Activated CD8-positive, alpha-beta memory T cell treated with anti-CD3 and anti-CD28 coated beads, Interleukin-2, amount 50 U/mL, for 1 hour (primary cell): ENCODE measurements around the gene TREX2.
"Not testable (repeated sequence)": the region's sequence is repeated elsewhere in the genome, so short reads cannot be mapped to it uniquely, and the experiment has no call there.

ENCODE experiments used
- DNase-seq: peaks from one replicate; pipeline ENCODE4 v3.0.0-alpha.2; 2020; ENCODE audit errors: extremely low read depth

TREX2 gene

GRCh38 chrX:153408871-153409351 is 36.9 kb downstream of the TREX2 start:
- no peak for DNase-seq

GRCh38 chrX:153408221-153408721 is 37.6 kb downstream of the TREX2 start:
- DNase-seq, result no peak

GRCh38 chrX:153407736-153408135 is 38.1 kb downstream of the TREX2 start:
- no peak for DNase-seq

GRCh38 chrX:153406903-153407302 is 39.0 kb downstream of the TREX2 start:
- no peak for DNase-seq

- no peak for DNase-seq
Measured at GRCh38 chrX:153406011-153406410, 39.8 kb downstream of the TREX2 start.

- no peak for DNase-seq
Measured at GRCh38 chrX:153405426-153405825, 40.4 kb downstream of the TREX2 start.

- DNase-seq, result not testable (repeated sequence)
Measured at GRCh38 chrX:153404333-153404732, 41.5 kb downstream of the TREX2 start.

GRCh38 chrX:153401133-153401764 is 44.6 kb downstream of the TREX2 start, which contains the start of gene PNMA6E:
Gene PNMA6E, minus strand, starts transcription at chrX:153401350. Its CDS starts 2,501 bp downstream, at chrX:153398849.
- no peak for DNase-seq

- DNase-seq, result no peak
Measured at GRCh38 chrX:153400146-153401132, 45.4 kb downstream of the TREX2 start.

- DNase-seq, result no peak
Measured at GRCh38 chrX:153398275-153398960, 47.4 kb downstream of the TREX2 start.

GRCh38 chrX:153397256-153397960 is 48.4 kb downstream of the TREX2 start:
- no peak for DNase-seq

- DNase-seq, result no peak
Measured at GRCh38 chrX:153396320-153397195, 49.3 kb downstream of the TREX2 start.

GRCh38 chrX:153395613-153396319 is 50.1 kb downstream of the TREX2 start:
- DNase-seq, result no peak

GRCh38 chrX:153394612-153395011 is 51.2 kb downstream of the TREX2 start:
- no peak for DNase-seq
